RKO (cell line): Measurements from ENCODE around the gene FNBP1L.
A peak's percentile ranks its signal among the peaks of the same experiment; 100 is the strongest.
"Not testable (repeated sequence)": the region's sequence is repeated elsewhere in the genome, so short reads cannot be mapped to it uniquely, and the experiment has no call there.

Experiments used
- DNase-seq: peaks from one replicate; pipeline ENCODE4 v3.0.0-alpha.2; 2016; ENCODE audit warnings: low spot score

Gene FNBP1L

DNA sequence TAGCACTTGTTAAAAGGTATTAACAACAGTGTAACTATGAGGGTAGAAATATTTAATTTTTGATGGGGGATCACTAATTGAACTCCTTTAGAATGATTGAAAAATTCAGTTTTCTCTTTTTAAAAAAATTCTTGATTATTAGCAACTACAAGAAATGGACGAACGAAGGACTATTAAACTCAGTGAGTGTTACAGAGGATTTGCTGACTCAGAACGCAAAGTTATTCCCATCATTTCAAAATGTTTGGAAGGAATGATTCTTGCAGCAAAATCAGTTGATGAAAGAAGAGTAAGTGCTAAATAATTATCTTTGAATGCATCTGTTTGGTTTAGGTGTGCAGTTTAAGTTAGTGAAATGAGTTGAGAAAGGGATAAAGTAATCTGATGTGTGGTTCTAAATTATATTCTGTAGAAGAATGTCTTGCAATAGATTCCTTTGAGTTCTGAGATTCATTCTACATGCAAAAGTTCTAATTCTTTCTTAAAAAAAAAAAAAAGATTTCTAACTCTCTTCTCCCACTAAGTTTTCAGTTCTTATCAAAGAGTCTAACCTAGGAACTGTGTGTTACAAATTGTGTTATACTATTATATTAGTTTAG, 85.0 kb downstream of the FNBP1L start:
- DNase-seq = no peak

DNA sequence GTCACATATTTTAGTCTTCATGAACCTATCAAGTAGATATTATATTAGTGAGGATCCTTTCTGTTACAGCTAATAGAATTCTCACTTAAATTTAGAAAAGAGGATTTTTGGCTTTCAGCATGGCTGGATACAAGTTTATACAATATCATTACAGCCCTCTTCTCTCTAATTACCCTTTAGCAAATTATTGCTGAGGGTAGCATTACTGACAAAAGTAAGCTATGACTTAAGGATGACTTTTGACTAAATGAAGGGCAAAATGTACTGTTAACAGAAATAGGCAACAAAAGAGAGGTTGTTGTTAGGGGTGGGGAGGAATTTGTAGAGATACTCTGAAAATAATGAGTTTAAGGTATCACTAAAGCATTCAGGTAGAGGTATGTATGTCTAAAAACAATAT, 85.8 kb downstream of the FNBP1L start:
- DNase-seq = no peak

DNA sequence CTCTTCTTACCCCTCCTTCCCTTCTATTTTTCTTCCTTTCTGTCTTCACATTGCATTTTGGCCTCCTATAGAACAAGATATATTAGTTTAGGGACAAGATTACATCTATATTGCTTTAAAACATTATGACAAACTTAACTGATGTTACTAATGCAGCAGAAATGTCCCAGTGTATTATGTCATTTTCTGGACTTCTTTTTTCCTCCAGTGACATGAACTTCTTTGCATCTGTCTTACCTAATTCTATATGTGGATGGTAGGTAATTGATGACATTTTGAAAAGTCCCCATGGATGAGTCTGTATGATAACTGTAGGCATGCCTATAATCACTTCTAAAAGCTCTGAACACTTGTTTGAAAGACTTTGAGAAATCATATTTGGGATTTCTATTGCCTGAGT, 89.5 kb downstream of the FNBP1L start:
- DNase-seq = no peak

DNA sequence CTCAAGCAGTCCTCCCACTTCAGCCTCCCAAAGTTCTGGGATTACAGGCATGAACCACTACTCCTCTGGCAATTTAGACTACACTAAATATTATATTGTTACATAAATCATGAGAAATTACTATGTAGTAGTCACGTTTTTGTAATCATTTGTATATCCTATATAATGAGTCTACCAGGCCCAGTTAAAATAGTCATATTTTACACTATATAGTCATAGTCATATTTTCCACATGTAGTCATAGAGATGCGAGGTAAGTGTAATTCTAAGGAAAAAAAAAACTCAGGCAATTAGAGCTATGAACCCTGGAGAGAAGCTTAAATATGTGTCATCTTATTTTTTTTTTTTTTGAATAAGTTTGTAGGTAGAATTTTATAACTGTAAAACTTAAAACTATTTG, 90.0 kb downstream of the FNBP1L start:
- peak; percentile 86 for DNase-seq

DNA sequence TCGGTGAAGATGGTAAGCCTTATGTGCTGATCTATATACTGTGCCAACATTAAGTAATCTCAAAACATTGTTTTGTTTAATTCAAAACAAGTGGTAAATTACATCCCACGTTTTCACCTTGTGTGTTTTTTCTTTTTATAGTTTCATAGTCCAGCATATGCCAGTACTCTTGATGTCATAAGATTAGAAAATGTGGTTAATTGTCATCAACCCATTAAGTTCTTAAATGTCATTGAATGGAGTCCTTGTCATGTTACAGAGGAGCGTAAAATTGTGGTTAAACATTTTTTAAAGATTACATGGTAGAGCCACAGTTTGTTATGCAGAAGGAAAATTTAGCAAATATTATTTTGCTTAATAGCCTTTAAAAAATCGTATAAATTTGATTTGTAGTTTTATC, 93.1 kb downstream of the FNBP1L start:
- no peak for DNase-seq

DNA sequence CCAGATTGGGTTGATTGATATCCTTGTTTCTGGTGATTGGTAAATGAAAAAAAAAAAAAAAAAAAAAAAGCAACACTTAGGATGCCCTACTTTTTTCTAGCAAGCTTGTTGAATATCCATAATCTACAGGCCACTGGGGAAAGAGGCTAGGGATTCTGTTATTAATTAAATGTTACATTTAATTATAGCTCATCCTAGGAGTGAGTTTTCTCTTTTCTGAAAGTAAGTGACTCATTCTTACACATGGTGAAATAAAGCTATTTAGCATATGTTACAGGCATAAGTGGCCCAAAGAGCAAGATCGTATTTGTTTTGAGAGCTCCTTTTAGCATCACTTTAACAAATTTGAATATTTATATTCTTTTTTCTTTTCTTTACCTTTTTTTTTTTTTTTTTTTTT, 94.5 kb downstream of the FNBP1L start:
- no peak for DNase-seq

DNA sequence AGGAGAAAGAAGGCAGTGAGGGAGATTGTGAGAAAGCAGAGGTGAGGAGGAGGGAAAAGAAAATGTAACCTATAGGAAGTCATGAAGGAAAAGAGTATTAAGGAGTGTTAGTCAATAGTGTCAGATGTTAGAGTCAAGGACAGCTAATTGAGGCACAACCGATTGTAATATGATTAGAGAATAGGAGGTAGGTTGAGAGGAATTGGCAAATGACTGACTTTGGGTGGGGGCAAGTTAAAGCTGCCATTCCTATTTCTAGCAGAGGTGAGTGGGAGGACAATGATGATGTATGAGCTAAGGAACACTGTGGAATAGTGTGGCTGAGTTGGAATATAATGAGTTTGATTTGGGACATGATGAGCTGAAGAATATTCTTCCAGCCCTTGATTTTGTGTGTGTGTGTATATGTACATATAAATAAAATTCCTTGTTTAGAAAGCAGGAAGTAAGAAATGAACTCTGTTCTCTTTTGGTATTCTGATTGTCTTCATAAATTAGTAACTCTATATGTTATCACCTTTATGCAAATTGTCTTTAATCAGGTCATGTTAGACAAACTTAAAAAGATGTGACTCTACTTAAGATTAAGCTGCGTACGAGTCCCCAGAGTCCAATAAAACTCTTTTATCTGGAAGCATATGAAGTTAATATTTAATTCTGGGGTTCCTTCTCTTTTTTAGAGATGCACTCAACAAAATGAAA, 98.4 kb downstream of the FNBP1L start:
- DNase-seq = no peak

DNA sequence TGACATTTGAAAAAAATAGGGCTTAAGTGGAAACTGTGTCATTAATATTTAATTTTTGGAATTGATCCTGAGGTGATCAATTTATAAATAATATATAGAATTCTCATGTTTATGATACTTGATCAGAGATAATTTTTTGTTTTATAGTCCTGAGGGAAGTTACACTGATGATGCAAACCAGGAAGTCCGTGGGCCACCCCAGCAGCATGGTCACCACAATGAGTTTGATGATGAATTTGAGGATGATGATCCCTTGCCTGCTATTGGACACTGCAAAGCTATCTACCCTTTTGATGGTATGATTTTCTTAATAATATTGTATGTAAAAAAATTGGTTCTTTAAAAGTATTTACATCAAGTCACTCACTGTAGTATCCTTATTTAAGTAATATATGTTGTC, 101.2 kb downstream of the FNBP1L start:
- DNase-seq = no peak

DNA sequence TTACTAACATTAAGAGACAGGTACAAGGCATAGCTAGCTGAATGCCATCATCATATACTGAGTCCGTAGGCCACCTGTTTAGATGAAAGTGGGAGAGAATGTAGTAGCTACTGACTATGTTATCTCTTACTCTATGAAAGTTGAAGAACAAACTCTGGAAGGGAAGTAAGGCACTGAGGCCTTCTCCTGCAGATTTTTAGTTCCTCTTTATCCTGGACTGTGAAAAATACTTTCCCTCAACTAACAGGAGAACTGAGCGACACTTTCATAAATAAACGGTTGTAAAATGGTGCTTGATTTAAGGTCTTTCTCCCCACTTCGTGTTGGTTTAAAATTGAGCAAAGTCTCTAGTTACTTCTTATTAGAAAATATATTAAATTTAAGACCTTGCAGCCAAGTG, 101.9 kb downstream of the FNBP1L start:
- no peak for DNase-seq

DNA sequence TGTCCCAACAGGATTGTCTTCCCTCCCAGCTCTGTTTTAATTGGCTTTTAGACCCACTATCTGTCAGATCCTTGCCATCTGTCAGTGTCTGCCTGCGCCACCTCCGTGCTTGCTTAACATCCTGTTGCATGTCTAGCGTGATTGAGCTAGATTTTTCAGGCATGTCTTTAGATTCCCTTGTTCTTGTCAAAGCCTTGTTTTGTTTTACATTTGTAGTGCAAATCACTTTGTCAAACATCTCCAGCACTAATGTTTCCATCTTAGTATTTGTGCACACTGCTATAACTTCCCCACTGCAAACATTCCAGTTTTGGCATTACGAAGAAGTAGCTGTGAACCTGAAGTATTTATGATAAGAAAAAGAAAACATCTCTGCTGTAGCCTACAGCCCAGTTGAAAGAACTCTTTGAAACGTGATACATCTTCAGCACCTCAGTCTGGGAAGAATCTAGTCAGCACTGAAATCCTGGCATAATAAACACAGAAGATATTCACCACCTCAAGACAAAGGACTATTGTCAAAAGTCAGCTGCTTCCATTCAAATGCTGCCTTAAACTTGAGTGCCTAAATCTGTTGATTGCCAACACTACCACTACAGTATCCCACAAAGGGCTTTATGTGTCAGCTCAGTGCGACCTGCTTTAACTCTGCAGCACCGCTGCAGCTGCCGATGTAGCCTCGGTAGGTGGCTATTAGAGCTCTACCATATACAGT, 105.0 kb downstream of the FNBP1L start:
- DNase-seq = no peak

DNA sequence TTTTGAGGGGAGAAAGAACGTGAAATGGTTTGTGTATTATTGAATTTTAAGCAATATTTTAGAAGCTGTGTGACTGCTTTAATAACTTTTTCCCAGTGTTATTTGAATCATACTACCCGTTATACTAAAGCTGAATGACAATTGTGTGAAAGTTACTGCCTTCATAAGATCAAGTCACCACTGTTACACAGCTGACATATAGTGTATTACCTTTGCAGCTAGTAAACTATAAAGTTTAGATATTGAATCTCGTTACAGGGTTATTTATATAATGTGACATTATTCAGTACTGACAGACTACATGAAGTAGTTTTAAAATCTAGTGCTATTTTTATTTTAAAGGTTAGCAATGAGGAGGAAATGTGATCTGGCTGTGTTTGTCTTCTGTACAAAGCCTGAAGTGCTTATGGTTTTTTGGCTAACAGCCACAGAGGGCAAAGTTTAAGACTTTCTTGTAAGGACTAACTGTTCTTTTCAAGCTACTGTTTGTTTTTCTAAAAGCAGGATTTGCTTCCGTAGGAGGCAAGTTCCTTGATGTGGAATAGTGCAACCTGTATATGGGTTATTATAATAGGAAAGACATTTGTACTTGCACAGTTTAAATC, 106.1 kb downstream of the FNBP1L start:
- DNase-seq = not testable (repeated sequence)

DNA sequence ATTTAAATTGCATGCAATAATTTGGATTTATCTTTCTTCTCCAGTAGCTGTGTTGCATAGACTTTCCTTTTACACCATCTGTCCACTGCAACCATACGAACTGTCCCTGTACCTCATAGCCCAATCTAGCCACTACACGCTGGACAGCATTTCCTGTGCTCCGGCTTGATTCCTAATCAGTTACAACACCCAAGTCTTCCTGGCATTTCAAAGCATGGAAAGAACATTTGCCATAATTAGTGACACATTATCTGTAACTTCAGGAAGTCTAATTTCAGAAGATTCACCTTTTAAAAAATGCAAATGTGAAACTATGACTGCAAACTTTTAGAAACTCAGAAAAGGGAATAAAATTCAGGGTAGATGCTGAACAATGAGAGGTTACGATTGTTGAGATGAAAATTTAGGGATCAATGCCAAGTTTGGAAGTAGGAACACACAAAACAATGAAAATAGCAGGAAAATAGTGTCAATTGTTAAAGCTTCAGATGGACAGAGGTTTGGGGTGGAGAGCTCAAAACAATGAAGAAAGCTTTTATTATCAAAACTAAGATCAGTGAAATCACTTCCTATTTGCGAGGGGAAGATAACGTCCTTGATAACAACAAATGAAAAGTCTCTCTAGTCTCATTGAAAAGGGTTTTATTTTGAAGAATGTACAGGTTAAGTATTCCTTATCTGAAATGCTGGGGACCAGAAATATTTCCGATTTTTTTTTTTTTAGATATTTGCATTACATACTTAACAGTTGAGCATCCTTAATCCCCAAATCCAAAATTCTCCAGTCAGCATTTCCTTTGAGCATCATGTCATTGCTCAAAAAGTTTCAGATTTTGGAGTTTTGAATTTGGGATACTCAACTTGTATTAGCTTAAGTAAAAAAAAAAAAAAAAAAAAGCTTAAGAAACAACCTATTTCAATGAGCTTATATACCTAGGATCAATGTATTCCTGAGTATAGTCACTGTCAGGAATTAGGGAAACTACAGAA, 107.3 kb downstream of the FNBP1L start:
- DNase-seq = no peak

DNA sequence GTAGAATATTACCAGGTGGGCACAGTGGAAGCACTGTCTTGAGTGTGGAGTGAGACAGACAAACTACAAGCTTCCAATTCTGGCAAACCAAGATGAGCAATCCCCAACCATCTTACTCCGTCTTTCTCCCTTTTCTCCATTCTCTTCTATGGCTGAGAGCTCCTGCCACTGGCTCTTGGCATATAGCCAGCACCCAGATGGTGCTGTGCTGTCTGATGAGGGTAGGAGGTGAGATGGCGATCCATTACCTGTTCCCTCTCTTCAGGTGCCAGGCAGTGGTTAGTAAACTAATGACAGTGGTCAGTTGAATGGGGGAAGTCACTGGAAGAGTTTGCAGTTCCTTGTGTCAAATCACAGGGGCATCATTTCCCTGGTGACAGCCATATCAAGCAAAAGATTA, 108.4 kb downstream of the FNBP1L start:
- DNase-seq = no peak

DNA sequence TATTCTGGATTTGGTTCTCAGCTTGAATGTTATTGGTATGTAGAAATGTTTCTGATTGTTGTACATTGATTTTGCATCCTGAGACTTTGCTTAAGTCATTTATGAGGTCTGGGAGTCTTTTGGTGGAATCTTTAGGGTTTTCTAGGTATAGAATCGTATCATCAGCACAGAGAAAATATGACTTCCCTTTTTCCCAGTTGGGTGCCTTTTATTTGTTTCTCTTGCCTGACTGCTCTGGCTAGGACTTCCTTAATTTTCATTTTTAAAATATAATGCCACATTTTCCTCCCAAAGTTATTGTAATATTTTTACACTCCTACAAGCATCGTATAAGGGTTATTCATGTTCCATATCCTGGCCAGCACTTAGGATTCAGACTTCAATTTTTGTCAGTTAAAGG, 111.1 kb downstream of the FNBP1L start:
- DNase-seq = no peak

DNA sequence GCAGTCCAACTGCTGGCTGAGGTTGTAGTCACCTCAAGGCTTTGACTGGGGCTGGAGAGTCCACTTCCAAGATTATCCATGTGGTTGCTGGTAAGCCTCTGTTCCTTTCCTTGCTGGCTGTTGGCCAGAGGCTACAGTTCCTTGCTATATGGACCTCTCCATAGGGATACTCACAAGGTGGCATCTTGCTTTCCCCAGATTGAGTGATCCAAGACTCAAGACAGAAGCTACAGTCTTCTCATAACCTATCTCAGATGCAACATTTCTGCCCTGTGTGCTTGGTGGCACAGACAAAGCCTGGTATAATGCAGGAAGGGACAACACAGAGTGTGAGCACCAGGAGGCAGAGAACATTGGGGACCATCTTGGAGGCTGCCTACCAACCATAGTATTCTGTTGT, 111.8 kb downstream of the FNBP1L start:
- no peak for DNase-seq

DNA sequence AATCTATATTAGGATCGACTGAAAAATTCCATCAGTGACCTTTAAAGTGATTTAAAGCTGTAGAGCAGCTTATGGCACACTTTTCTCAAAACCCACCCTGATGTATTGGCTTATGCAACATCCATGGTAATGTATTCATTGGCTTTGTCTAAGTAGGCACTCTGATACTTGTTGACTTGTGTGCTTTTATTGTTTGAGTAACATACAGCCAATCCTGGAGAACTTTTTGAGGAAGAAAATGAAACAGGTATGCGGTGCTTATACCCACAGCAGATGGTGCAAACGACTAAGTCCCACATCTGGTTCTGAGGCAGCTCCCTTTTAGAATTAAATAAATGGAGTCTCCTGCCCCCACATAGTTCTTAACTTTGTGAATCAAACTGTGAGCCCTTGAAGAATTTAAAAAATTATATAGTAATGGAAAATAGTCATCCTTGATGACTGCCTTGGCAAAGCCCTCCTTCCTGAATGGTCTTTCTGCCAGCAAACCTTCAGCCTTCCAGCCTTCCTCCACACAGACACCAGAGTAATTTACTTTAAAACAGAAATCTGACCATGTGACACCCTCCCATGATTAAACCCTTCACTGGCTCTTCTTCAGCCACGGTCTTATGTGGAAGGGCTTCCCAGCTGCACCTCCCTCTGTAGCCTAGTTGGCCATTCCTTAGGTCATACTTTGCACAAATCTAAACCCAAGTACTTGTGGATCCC, 117.7 kb downstream of the FNBP1L start:
- no peak for DNase-seq

DNA sequence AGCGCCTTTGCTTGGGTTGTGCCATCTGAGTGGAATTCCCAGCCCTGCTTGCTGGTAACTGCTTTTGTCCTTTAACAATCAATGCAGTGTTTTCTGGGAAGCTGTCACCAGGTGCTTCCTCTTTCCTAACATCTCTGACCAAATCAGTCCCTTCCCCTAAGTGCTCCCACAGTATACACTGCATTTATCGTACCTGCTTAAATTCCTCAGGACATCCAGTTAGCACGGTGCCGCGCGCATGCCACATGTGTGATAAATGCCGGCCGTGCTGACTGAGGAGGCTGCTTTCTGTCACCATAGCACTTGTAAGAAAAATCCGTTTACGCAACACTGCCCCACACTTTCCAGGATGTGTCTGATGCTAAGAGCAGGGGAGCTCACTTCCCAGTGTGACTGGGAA, 118.3 kb downstream of the FNBP1L start:
- no peak for DNase-seq

DNA sequence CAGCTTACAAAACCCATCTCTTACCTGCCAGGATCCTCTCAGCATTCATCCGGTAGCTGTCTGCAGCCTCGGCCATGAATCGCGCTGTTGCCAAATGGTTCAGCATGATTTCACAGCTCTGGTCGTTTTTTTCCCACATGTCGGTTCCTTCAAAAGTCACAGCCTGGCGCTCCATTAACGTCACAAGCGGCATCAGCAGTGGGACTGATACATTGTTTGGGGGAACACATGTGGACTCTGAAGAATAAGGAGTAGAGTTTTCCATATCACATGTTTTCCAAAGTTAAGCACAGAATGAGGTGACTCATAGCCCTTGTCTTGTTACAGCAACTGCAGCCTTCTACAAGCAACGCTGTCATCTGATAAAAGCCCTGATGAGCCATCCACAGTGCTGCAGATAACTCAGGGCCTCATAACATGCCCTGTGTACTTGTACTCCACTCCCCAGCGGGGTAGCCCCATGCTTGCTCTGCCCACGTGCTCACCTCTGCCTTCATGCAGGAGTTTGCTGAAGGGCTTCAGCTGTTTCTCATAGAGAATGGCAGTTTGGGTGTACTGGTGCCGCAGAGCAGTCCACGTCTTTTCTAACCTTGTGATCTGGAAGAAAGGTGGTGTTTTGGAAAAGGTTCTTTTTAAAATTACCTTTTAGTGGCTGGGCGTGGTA, 119.5 kb downstream of the FNBP1L start:
- DNase-seq = peak; percentile 56

DNA sequence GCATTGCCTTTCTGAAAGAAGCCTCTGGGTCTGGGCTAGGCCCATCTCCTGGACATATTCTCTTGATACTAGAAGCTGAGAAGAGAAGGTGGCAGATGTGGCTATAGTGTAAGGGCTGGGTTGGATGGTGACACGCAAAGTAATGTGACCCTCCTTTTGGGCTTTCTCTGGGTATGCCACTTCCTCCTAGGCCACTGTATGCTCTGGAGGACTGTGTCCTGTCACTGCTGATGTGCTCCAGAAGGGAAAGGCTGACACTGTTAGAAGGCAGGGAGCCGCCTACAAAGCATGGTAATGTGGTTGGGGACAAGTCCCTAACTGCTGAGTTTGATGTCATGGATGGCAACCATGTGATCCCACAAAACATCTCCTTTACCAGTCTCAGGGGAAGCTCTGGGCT, 121.6 kb downstream of the FNBP1L start:
- no peak for DNase-seq

DNA sequence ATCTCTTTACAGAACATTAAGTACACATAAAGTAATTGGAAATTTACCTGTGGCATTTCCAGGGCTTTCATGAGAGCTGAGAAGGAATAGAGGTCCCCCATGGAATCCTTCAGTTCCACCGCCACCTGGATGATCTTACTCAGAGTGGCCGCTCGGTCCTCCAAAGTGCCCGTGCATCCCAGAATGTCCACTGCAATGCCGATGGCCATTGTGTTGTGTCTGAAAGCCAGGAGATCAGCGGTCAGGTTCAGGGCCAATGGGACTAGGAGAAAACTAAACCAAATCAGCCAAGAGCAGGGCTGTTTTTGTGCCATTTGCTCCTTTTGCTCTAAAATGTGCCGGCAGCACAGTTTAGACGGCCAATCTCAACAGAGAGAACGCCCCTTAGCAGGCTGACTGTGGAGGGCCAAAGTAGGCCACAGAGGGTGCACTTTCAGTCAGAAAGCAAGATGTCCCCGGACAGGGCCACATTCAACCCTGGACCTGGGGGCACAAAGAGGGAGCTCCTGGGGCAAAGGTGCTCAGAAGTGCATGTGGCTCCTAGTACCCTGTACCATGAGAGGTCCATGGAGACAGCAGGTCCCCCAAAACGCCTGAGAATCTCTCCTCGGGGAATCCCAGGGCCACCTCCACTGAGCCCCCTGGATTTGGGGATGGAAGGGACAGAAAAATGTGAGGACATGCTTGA, 123.8 kb downstream of the FNBP1L start:
- DNase-seq = no peak
